Stimulated activated CD8-positive, alpha-beta memory T cell treated with anti-CD3 and anti-CD28 coated beads, Interleukin-4, amount 100 ng/mL, for 48 hours (primary cell): ENCODE data around the gene MAPK1.
"Not testable (repeated sequence)": the region's sequence is repeated elsewhere in the genome, so short reads cannot be mapped to it uniquely, and the experiment has no call there.

Experiments
- DNase-seq: peaks from one replicate; pipeline ENCODE4 v3.0.0-alpha.2; 2020

Gene MAPK1

DNA sequence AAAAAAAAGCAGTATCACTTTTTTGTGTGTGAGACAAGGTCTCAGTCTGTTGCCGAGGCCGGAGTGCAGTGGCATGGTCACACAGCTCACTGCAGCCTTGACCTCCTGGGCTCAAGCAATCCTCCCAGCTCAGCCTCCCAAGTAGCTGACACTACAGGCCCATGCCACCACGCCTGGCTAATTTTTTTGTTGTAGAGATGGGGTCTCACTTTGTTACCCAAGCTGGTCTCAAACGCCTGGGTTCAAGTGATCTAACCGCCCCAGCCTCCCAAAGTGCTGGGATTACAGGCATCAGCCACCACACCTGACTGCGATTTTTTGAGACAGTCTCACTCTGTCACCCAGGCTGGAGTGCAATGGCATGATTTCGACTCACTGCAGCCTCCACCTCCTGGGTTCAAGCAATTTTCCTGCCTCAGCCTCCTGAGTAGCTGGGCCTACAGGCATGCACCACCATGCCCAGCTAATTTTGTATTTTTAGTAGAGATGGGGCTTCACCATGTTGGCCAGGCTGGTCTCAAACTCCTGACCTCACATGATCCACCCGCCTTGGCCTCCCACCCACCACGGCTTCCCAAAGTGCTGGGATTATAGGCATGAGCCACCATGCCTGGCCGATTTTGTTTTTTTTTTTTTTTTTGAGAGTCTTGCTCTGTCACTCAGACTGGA is 147.1 kb downstream of the MAPK1 start:
- not testable (repeated sequence) for DNase-seq

DNA sequence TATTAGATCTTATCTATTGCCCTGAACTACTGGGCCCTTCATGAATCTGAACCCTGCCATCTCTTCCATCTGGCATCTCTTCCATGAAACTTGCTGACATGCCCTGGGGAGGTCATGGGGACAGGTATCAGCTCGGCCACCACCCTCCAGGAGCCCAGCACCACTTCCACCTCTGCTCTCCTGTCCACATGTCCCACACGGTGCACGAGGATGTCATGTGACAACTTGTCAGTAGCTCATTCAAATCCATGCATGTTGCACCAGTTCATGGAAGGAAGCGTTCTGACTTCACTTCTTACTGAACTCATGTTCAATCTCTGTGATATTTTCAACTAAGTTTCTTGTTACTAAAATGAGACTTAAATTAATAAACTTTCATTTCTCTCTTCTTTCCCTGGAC is 148.4 kb downstream of the MAPK1 start:
- DNase-seq: no peak

DNA sequence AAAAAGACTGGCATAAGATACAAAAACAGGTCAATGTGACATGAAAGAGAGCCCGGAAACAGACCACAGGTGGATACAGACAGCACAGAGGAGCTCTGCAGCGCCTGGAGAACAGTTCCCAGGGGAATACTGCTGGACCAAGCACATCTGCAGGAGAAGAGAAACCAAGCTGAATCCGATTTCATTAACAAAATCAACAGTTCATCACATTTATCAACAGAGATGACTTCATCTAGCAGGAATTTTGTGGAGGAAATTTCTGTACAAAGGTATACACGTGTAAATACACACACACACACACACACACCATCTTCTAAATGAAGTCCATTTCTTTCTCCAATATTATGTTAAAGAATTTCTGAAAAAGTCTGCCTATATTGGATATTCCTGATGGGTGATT is 148.9 kb downstream of the MAPK1 start:
- DNase-seq: no peak

DNA sequence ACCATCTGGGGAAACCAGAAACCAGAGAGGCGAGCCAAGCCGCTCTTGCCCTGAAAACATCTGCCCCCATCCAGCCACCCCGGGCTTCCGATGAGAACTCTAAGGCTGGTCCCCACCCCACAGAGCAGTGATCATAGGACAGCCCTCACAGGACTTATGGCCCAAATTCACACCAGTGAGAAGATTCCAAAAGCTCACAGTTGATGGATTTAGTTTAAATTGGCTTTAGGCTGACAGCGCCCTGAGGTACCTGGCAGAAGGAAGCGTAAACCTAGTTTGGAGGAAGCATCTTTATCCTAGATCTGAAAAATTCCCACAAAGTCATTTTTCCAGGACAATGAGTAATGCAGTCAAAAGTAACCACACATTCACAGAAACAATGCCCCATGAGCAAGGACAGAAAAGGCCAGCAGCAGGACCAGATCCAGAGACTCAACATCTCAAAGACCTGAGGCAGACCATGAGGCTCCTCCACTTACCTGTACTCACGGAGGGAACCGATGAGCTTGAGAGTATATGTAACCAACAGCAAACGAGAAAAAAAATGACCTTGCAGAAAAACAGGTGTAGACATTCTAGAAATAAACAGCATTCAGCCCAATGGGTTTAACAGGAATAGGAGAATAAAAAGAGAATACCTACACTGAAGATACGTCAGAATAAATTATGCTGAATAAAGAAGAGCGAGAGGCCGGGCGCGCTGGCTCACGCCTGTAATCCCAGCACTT is 150.9 kb downstream of the MAPK1 start:
- DNase-seq: not testable (repeated sequence)

DNA sequence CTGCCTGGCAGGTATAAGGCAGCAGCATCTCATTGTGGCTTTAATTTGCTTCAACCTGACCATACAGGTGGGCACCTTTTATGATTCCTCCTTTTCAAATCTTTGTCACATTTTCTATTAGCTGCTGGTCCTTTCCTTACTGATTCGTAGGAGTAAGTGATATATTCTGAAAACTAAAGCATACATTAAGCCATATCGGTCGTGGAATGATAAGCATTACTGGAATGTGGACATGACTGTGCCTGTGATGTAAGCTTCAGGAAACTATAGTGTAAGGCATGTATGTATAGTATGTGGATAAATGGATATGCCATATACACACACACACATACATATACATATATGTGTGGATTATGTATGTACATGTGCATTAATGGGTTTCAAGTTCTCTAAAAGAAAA is 152.7 kb downstream of the MAPK1 start:
- DNase-seq: no peak

DNA sequence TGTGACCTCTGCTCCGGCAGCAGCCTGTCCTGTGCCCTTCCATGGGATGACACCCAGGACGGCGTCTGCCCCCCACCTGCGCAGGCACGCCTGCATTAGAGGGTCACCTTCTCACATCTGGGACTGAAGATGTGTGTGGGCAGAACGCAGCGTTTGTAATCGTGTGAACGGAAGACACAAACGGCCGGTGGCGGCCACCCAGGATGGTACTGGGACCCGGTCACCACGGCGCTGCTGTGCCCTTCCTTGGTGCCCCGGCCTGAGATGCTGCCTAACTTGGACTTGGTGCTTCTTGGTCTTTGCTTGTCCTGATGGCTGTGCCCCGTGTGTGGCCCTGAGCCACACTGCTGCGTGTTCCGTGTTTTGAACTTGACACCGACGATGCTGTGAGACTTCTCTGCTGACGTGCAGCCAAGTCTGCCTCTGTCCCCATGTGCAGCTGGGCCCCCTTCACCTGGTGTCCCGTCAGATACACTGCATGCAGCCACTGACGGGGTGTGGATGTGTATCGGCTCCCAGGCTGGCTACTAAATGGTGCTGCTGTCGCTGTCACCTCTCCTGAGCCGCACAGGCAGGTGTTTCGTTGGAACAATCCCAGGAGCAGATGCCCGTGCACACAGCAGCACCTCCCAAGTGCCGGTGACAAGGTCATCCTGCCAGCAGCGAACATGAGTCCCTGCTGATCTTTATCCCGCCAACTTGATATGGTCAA is 153.2 kb downstream of the MAPK1 start:
- DNase-seq: no peak

DNA sequence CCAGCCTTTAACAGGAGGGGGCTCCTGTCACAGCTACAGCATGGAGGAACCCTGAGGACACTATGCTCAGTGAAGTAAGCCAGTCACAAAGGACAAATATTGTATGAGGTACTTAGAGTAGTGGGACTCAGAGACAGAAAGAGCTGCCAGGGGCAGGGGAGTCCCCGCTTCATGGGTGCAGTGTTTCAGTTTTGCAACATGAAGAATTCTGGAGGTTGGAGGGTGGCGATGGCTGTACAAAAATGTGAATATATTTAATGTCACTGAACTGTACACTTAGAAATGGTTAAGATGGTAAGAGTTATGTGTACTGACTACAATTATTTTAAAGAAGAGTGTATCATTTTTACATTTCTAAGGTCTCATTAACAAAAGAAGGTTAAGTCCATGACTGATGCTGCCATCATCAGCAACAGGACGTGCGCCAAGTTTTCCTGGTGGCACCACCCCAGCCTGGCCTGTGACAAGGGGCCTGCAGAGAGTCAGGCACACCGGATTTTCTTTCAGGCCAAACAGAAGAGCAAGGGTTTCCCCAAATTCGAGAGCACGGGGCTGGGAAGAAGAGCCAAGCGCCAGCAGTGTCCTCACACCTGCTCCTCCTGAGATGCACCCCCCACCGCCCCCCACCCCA is 153.9 kb downstream of the MAPK1 start:
- DNase-seq: no peak

DNA sequence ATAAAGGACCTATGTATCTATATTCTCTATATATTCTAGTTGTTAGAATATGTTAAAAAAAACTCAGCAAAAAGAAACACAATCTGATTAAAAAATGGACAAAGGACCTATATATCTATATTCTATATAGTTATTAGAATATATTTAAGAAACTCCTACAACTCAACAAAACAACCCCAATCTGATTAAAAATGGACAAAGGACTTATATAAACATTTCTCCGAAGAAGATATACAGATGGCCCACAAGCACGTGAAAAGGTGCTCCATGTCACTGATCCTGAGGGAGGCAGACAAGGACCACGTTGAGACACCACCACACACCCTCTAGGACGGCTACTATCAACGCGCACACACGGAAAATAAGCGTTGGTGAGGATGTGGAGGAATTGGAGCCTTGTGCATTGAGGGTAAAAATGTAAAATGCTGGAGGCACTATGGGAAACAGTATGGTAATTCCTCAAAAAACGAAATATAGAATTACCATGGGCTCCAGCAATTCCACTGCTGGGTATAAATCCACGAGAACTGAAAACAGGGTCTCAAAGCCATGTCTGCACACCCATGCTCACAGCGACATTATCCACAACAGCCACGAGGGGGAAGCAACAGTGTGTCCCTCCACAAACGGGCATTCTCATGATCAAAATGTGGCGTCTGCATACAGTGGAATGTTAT is 154.6 kb downstream of the MAPK1 start:
- DNase-seq: peak; percentile 66

DNA sequence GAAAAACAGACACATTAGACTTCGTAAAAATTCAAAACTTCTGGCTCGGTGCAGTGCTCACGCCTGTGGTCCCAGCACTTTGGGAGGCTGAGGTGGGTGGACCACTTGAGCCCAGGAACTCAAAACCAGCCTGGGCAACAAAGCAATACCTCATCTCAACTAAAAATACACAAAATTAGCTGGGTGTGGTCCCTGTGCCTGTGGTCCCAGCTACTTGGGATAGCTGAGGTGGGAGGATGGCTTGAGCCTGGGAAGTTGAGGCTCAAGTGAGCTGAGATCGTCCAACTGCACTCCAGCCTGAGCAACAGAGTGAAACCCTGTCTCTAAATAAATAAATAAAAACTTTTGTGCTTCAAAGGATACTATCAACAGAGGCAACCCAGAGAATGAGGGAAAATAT is 155.6 kb downstream of the MAPK1 start:
- no peak for DNase-seq

DNA sequence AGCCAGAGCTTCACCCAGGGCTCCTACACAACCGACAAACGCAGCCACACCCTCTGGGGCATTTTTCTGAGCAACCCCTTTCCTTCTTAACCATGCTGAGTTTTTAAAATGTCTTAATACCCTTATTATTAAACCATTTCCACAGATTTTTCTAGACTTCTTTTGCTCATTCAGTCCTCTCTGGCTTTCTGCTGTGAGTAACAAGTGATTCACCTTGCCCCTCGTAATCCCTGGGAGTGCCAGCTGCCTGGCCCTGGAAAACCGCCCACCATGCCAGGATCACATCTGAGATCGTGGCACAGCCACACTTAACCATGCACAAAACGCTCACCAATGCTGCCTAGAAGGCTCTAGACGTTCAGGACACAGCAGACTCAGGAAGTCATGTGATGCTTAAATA is 157.3 kb downstream of the MAPK1 start:
- DNase-seq: no peak

DNA sequence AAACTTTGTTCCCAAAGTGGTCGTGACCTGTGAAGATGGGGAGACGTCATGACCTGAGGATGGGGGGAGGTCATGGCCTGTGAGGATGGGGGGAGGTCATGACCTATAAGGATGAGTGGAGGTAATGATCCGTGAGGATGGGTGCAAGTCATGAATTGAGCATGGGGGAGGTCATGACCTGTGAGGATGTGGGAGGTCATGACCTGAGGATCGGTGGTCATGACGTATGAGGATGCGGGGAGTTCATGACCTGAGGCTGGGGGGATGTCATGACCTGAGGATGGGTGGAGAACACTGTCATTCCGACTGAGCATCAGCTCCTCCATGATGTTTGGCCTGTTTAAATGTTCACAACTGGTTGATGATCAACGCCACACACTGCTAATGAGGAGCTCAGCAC is 157.8 kb downstream of the MAPK1 start:
- no peak for DNase-seq

DNA sequence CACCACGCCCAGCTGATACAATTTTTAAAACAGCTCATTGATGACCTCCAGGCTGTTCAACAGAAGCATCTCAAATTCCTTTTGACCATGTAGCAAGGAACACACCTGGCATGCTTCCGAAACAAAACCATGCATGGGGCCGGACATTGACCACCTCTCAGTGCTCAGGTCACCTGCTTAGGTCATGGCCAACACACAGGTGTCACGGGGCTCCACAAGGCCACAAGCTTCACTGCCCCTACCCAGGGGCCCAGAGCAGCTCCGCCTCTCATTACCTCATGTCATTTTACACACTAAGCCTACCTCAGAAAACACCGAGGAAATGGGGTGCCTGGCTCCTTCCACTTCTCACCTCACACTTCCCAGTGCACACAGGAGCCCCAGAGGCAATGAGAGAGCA is 158.5 kb downstream of the MAPK1 start:
- no peak for DNase-seq

DNA sequence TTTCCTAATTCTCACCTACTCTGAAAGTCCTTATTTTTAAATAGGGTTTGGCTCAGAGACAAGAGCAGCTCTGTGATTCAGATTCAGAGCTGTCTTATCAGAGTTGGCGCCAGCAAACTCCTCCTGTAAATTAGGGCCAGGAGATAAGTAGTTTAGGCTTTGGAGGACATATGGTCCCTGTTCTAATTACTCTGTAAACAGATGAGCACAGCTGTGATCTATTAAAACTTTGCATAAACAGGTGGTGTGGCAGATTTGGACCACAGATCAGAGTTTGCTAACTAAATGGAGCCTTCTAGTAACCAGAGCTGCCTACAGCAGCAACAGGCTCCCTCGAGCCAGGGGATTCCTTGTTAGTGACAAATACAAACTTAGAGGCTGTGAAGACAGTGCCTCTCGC is 159.8 kb downstream of the MAPK1 start:
- DNase-seq: no peak
